Activated CD8-positive, alpha-beta memory T cell treated with anti-CD3 and anti-CD28 coated beads, Interleukin-2, amount 50 U/mL, for 1 hour (primary cell): Measurements from ENCODE around the gene BOLL.
"Not testable (repeated sequence)": the region's sequence is repeated elsewhere in the genome, so short reads cannot be mapped to it uniquely, and the experiment has no call there.

Source experiments
- DNase-seq: peaks from one replicate; pipeline ENCODE4 v3.0.0-alpha.2; 2020; ENCODE audit errors: extremely low read depth

Gene BOLL

GRCh38 chr2:197784956-197785941 lies at the start of gene BOLL:
TSS of gene BOLL (minus strand) at chr2:197785319. CDS start at chr2:197781850, 3,469 bp downstream.
- DNase-seq = no peak

DNA sequence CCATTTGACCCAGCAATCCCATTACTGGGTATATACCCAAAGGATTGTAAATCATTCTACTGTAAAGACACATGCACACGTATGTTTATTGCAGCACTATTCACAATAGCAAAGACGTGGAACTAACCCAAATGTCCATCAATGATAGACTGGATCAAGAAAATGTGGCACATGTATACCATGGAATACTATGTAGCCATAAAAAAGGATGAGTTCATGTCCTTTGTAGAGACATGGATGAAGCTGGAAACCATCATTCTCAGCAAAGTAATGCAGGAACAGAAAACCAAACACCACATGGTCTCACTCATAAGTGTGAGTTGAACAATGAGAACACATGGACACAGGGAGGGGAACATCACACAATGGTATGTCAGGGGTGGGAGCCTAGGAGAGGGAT lies 49.7 kb upstream of the BOLL start:
- DNase-seq = not testable (repeated sequence)

- DNase-seq = no peak
Measured at GRCh38 chr2:197828464-197829135, 43.5 kb upstream of the BOLL start.

DNA sequence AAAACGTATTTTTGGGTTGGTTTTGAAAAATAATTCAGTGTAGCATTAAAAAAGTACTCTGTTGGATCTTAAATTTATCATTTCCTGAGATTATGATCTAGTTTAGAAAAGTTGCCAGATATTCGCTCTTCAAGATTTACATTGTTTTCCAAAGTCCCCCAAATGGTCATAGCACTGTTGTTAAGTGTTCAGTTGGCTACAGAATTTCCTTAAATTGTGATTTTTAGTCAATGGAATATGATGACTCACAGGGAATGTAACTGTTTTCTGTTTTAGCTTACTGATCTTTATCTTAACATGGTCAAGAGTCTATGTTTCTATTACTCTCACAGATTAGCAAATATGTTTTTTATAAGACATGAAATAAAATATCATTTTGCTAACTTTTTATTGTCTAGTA lies 42.5 kb upstream of the BOLL start:
- DNase-seq = no peak

DNA sequence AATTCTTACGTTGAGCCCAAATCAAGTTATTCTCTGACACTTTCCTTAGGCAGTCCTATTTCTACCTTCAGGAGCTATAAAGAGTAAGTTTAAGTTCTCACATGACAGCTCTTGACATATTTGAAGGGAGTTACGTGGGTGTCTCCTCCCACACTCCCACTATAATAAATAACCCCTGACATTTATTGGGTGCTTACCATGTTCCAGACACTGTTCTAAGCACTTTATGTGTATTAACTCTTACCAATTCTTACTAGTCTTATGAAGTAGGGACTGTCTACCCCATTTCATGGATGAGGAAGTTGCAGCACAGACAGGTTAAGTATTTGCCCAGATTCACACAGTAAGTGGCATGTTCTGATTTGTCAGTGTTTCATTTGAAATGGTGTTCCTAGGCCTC lies 37.2 kb upstream of the BOLL start:
- no peak for DNase-seq

GRCh38 chr2:197821550-197822289 lies 36.6 kb upstream of the BOLL start:
- DNase-seq = no peak

DNA sequence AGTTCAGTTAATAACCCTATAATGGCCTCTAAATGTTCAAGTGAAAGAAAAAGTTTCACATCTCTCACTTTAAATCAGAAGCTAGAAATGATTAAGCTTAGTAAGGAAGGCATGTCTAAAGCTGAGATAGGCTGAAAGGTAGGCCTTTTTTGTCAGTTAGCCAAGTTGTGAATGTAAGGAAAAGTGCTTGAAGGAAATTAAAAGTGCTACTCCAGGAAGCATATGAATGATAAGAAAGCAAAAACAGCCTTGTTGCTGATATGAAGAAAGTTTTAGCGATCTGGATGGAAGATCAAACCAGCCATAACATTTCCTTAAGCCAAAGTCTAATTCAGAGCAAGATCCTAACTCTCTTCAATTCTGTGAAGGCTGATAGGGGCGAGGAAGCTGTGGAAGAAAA lies 29.4 kb upstream of the BOLL start:
- no peak for DNase-seq

DNA sequence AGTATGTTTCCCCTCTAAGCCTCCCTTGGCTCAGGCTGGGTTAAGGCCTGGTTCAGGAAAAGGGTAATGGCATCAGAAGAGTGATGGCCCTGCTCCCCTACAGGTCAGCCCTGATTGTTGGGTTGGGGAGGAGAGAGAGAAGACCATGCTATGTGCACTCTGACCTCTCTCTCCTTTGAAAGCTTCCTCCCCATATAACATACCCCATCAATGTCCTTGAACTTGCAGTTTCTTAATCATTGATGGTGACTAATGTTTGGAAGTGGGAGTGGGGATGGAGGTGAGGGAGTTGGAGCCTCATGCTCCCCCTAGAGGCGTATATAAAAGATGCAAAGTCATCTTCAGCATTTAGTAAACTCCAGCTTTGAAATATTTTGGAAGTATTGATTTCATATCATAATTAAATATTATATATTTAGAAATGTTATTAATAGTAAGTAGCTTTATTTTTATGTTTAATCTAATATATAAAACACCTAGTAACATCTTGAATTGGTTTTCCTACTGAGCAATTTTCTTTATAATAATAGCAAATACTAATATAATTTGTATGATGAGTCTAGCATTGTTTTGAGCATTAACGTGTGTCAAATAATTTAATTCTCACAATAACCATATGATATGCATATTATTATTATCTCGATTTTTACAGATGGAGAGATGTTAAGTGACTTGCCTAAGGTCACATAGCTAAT lies 28.1 kb upstream of the BOLL start:
- no peak for DNase-seq

- no peak for DNase-seq
Measured at GRCh38 chr2:197810491-197810890, 25.4 kb upstream of the BOLL start.

DNA sequence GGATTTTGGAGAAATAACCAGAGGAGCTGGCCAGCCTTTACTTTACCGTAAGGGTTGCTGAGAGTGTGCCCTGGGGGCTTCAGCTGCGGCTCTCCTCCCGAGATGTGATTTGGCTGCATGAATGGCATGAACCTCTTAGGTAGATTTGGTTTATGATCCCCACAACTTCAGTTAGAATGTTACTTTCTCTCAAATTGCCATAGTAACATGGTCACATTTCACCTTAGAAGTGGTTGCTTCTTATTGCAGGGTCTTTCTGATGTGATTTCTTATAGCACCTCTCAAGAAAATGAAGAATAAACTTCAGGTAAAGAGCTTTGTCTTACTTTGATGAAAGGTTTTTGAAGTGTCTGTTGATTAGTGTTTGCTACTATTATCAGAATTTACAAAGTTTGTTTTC lies 24.9 kb upstream of the BOLL start:
- no peak for DNase-seq

GRCh38 chr2:197809064-197809463 lies 23.9 kb upstream of the BOLL start:
- no peak for DNase-seq

DNA sequence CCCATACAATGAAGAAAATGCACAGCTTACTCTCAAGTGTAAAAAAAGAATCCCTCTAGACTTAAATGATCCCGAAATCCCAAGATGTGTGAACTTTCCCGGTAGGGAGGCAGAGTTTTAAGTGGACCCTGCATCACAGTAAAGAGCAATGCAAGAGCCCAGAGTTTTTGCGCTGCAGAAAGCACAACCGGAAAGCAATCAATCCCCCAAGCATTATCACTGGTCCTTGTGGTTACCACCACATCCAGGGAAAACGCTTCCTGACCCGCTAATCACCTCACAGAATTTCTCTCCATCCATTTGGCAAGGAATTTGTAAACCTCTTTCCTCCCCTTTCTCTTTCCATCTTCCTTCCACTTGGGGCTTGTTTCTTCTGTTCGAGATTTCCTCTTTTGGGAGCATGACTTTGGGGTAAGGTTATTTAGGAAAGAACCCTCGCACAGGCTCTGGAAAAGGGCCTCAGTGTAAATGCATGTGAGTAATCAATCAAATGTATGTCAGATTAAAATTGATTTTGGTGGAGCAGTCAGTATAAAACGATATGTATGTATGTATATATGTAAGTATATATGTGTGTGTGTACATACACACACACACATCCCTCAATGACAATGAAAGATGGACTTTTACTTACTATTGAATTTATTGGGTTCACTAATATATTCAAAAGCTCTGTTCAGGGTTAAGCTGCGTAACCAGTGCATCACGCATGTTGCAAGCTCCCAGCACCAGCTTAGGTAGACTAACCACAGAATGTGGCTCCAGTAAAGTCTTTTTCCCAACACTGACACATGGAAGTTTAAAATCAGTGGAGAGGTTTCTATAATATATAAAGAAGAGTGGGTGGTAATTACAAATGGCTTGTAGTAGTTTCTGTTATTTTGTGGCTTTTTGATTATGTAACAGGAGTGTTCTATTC lies 20.9 kb upstream of the BOLL start:
- DNase-seq = no peak

- DNase-seq = no peak
Measured at GRCh38 chr2:197804758-197805714, 19.9 kb upstream of the BOLL start.

GRCh38 chr2:197804049-197804757 lies 19.1 kb upstream of the BOLL start, which contains the start of gene PLCL1:
TSS of gene PLCL1 (plus strand) at chr2:197804593.
- DNase-seq = peak; percentile 81

GRCh38 chr2:197803033-197803444 lies 17.9 kb upstream of the BOLL start:
- DNase-seq = no peak

DNA sequence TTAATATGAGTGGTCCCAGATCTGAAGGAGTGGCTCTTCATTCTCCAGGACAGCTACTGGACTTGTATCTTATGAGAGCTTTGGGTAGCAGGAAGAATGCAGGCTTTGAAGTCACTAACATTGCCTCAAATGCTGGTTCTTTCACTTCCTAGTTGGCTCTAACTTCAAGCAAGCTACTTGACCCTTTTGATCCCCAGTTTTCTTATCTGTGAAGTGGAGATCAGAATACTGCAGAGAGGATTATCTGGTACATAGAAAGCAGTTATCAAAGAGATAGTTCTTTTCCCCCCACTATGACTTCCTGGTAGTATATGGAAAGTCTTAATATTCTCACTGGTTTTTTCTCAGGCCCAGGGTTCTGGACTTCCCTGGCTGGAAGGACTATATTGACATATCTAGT lies 15.9 kb upstream of the BOLL start:
- DNase-seq = no peak

- no peak for DNase-seq
Measured at GRCh38 chr2:197800091-197800490, 15.0 kb upstream of the BOLL start.

DNA sequence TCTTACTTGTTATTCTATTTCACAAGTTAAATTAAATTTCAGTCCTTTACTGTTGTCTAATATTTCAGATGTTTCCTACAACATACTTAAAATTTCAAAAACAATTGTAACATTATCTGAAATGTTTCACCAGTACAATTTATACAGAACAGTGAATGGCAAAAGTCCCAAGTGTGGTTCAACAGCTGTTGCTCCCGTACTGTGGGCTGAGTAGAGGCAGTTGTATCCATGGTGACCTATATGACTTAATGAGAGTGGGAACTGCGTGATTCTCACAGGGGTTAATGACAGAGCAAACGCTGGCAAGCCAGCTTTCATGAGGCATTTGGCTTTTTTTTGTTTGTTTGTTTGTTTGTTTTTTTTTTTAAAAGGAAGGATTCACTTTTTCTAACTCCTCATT lies 13.9 kb upstream of the BOLL start:
- DNase-seq = no peak

GRCh38 chr2:197798187-197798586 lies 13.1 kb upstream of the BOLL start:
- no peak for DNase-seq
